H9 (cell line): Measurements from ENCODE around the gene RNF26. TPM values are rescaled to one million over a fixed set of nuclear protein-coding genes. Genes with fewer than 3 reads are reported as not detected.

Source experiments
- DNase-seq: peaks from one replicate; pipeline ENCODE4 v3.0.0-alpha.2; 2017
- H2AFZ ChIP-seq: one replicate; pipeline ENCODE4 v1.6.1; 2013; ENCODE audit warnings: mild to moderate bottlenecking, low read length, control low read depth, moderate library complexity
- H2AK5ac ChIP-seq: 2 replicates; pipeline ENCODE4 v1.6.1; 2013; ENCODE audit warnings: low read length, control low read depth, mixed read lengths; ENCODE audit not compliant: insufficient read length
- H2BK120ac ChIP-seq: one replicate; pipeline ENCODE4 v1.6.1; 2013; ENCODE audit warnings: low read depth, mild to moderate bottlenecking, low read length, control low read depth, inconsistent platforms; ENCODE audit not compliant: poor library complexity, severe bottlenecking
- H2BK12ac ChIP-seq: 2 replicates; pipeline ENCODE4 v1.6.1; 2013; ENCODE audit warnings: low read length, control low read depth, mixed read lengths, low read depth; ENCODE audit not compliant: insufficient read length
- H2BK15ac ChIP-seq: 2 replicates; pipeline ENCODE4 v1.6.1; 2013; ENCODE audit warnings: low read depth, low read length, control low read depth
- H2BK20ac ChIP-seq: one replicate; pipeline ENCODE4 v1.6.1; 2013; ENCODE audit warnings: low read depth, mild to moderate bottlenecking, low read length, control low read depth, inconsistent platforms; ENCODE audit not compliant: poor library complexity, severe bottlenecking
- H2BK5ac ChIP-seq: 2 replicates; pipeline ENCODE4 v1.6.1; 2013; ENCODE audit warnings: low read length, control low read depth, mixed read lengths; ENCODE audit not compliant: insufficient read length
- H3K14ac ChIP-seq: 2 replicates; pipeline ENCODE4 v1.6.1; 2013; ENCODE audit warnings: low read length, control low read depth; ENCODE audit not compliant: insufficient read depth
- H3K18ac ChIP-seq: 2 replicates; pipeline ENCODE4 v1.6.1; 2013; ENCODE audit warnings: low read depth, mild to moderate bottlenecking, mixed read lengths, low read length, control low read depth; ENCODE audit not compliant: insufficient read length
- H3K23ac ChIP-seq: 2 replicates; pipeline ENCODE4 v1.6.1; 2013; ENCODE audit warnings: low read length, control low read depth, mixed read lengths, low read depth; ENCODE audit not compliant: insufficient read length
- H3K23me2 ChIP-seq: 2 replicates; pipeline ENCODE4 v1.6.1; 2013; ENCODE audit warnings: low read depth, mild to moderate bottlenecking, mixed read lengths, low read length, control low read depth; ENCODE audit not compliant: insufficient read length, poor library complexity, severe bottlenecking
- H3K27ac ChIP-seq: 2 replicates; pipeline ENCODE4 v1.5.1; 2013; ENCODE audit warnings: low read length, control low read depth, mixed read lengths, low read depth; ENCODE audit not compliant: insufficient read length
- H3K27me3 ChIP-seq: 2 replicates; pipeline ENCODE4 v1.6.1; 2013; ENCODE audit warnings: low read length, control low read depth, inconsistent platforms; ENCODE audit not compliant: insufficient read depth
- H3K4ac ChIP-seq: 2 replicates; pipeline ENCODE4 v1.6.1; 2013; ENCODE audit warnings: low read depth, mild to moderate bottlenecking, control low read depth, inconsistent platforms, low read length, moderate library complexity
- H3K4me1 ChIP-seq: 2 replicates; pipeline ENCODE4 v1.6.1; 2013; ENCODE audit warnings: low read length, control low read depth, inconsistent platforms; ENCODE audit not compliant: insufficient read depth
- H3K4me2 ChIP-seq: 2 replicates; pipeline ENCODE4 v1.6.1; 2013; ENCODE audit warnings: low read length, control low read depth, mixed read lengths; ENCODE audit not compliant: insufficient read length, insufficient read depth
- H3K56ac ChIP-seq: 2 replicates; pipeline ENCODE4 v1.6.1; 2013; ENCODE audit warnings: low read depth, mild to moderate bottlenecking, mixed read lengths, low read length, control low read depth; ENCODE audit not compliant: insufficient read length
- H3K79me1 ChIP-seq: 2 replicates; pipeline ENCODE4 v1.6.1; 2013; ENCODE audit warnings: low read depth, mild to moderate bottlenecking, moderate library complexity, low read length, control low read depth, inconsistent platforms; ENCODE audit not compliant: insufficient read depth, poor library complexity, severe bottlenecking
- H3K79me2 ChIP-seq: 2 replicates; pipeline ENCODE4 v1.6.1; 2013; ENCODE audit warnings: low read length, control low read depth, inconsistent platforms; ENCODE audit not compliant: insufficient read depth
- H3K9ac ChIP-seq: 2 replicates; pipeline ENCODE4 v1.6.1; 2013; ENCODE audit warnings: low read length, control low read depth, mixed read lengths; ENCODE audit not compliant: insufficient read length; ENCODE audit errors: extremely low read depth
- H3K9me3 ChIP-seq: one replicate; pipeline ENCODE4 v1.6.1; 2013; ENCODE audit warnings: low read depth, low read length, inconsistent platforms; ENCODE audit not compliant: control insufficient read depth
- H3T11ph ChIP-seq: one replicate; pipeline ENCODE4 v1.6.1; 2013; ENCODE audit warnings: mild to moderate bottlenecking, low read length, control low read depth, inconsistent platforms
- H4K20me1 ChIP-seq: one replicate; pipeline ENCODE4 v1.6.1; 2013; ENCODE audit not compliant: control insufficient read depth, insufficient read length, insufficient read depth
- H4K5ac ChIP-seq: 2 replicates; pipeline ENCODE4 v1.6.1; 2013; ENCODE audit warnings: low read depth, mild to moderate bottlenecking, mixed read lengths, low read length, control low read depth; ENCODE audit not compliant: insufficient read length
- H4K8ac ChIP-seq: replicated peaks from 2 replicates; pipeline ENCODE4 v1.6.1; 2013; ENCODE audit warnings: low read length, control low read depth, mixed read lengths, low read depth; ENCODE audit not compliant: insufficient read length
- H4K91ac ChIP-seq: 2 replicates; pipeline ENCODE4 v1.6.1; 2013; ENCODE audit warnings: low read depth, mild to moderate bottlenecking, moderate library complexity, mixed read lengths, low read length, control low read depth; ENCODE audit not compliant: insufficient read length
- H3K27ac Mint-ChIP-seq, 3 experiments: 2 replicates in 2 of 3; 3 replicates in 1 of 3; pipeline ENCODE4 v1.8.0; 2020 to 2021; ENCODE audit warnings: mixed read lengths in 3 of 3, mild to moderate bottlenecking in 1 of 3, moderate library complexity in 1 of 3
- H3K27me3 Mint-ChIP-seq: 2 replicates; pipeline ENCODE4 v1.8.0; 2021; ENCODE audit warnings: low read depth, mild to moderate bottlenecking, moderate library complexity, mixed read lengths
- H3K36me3 Mint-ChIP-seq, 3 experiments: 2 replicates in 2 of 3; 3 replicates in 1 of 3; pipeline ENCODE4 v1.8.0; 2020 to 2021; ENCODE audit warnings: low read depth in 3 of 3, mixed read lengths in 3 of 3; ENCODE audit not compliant: insufficient read depth in 1 of 3
- H3K4me1 Mint-ChIP-seq, 2 experiments: 2 replicates each; pipeline ENCODE4 v1.8.0; 2020; ENCODE audit warnings: mixed read lengths in 2 of 2
- H3K4me3 Mint-ChIP-seq, 2 experiments: 2 replicates in 1 of 2; 3 replicates in 1 of 2; pipeline ENCODE4 v1.8.0; 2020 to 2021; ENCODE audit warnings: mild to moderate bottlenecking in 2 of 2, mixed read lengths in 2 of 2, moderate library complexity in 1 of 2
- H3K9me3 Mint-ChIP-seq, 2 experiments: 2 replicates in 1 of 2; 3 replicates in 1 of 2; pipeline ENCODE4 v1.8.0; 2020; ENCODE audit warnings: mild to moderate bottlenecking in 2 of 2, mixed read lengths in 2 of 2, moderate library complexity in 1 of 2
- WGBS: extraction: QIAGEN DNeasy Blood & Tissue Kit; methylation state at CpG from one replicate; pipeline ENCODE4 v1.1.7; 2013; ENCODE audit warnings: missing lambda C conversion rate, low lambda C conversion rate, mixed read lengths; ENCODE audit not compliant: insufficient read length; ENCODE audit errors: extremely low coverage; 5-methylcytosine and 5-hydroxymethylcytosine counted together
- total RNA-seq: library from RNA; stranded (reverse); gene quantifications from 2 replicates; pipeline ENCODE4 v1.2.1, GENCODE V29; 2021
- TF ChIP-seq, protein P1 (sequence below): fragments of 200-600 bp; sonication (generic); conservative IDR thresholded peaks from 3 replicates; pipeline ENCODE4 v1.8.0; 2021; ENCODE audit warnings: antibody characterized with exemption, mild to moderate bottlenecking

Gene RNF26
- total RNA-seq, 1 experiment from 2014 or later = 57.6 TPM

DNA sequence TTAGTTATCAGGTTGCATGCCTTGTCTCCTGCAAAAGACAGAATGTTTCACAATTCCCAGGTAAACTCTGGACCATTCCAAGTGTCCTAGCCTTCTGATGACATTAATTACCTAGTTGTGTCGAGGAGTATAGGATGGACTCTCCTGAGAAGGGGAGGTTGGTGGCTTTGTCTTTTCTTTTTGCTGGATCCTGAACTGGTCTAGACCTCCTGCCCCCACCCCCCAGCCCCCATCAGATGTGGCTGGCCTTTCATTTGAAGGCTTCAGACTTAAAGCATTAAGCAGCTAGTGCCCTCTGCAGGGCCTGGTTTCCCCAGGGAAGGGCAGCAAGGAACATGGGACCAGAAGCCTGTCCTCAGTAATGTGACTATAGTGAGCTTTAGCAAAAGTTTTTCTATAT is 27.1 kb upstream of the RNF26 start:
- Histone ChIP-seq H3K4me1 (no peaks in the 10 kb centered on the region), H2BK120ac (no peak overlapping the region), H2BK15ac (no peak overlapping the region), H3K18ac (no peak overlapping the region), H4K8ac (no peak overlapping the region), H3K9me3 (no peaks in the 10 kb centered on the region), H2AFZ (no peak overlapping the region), H3K9ac (no peak overlapping the region), H3K4ac (no peak overlapping the region), H3K79me2 (no peaks in the 10 kb centered on the region), H3K4me2 (no peak overlapping the region), H3T11ph (no peak overlapping the region), H4K5ac (no peak overlapping the region), H3K56ac (no peak overlapping the region), H3K23me2 (no peaks in the 10 kb centered on the region), H2AK5ac (no peak overlapping the region), H2BK12ac (no peak overlapping the region), H3K14ac (no peak overlapping the region), H3K27me3 (no peaks in the 10 kb centered on the region), H3K27ac (no peak overlapping the region), H2BK20ac (no peak overlapping the region), H3K79me1 (no peaks in the 10 kb centered on the region), H2BK5ac (no peak overlapping the region), H4K20me1 (no peaks in the 10 kb centered on the region), H3K23ac (no peak overlapping the region), H4K91ac (no peak overlapping the region)
- H3K36me3 Mint-ChIP-seq = peaks cover 5 to 64% (median 43%) of the 10 kb centered on the region in 3 experiments; a peak in 6 of 7 replicates
- H3K9me3 Mint-ChIP-seq = no peaks in the 10 kb centered on the region
- DNase-seq = no peak
- no peak overlapping the region; a peak in 1 of 7 replicates for H3K27ac Mint-ChIP-seq
- no CpG with 5 or more reads among the region's 1 CpG for WGBS
- H3K4me1 Mint-ChIP-seq = peaks cover 10 to 18% of the 10 kb centered on the region in 2 experiments; a peak in 3 of 4 replicates
- no peaks in the 10 kb centered on the region; the same call in 1 of the 2 replicates for H3K27me3 Mint-ChIP-seq
- H3K4me3 Mint-ChIP-seq = no peak overlapping the region
- TF ChIP-seq, protein P1, sequence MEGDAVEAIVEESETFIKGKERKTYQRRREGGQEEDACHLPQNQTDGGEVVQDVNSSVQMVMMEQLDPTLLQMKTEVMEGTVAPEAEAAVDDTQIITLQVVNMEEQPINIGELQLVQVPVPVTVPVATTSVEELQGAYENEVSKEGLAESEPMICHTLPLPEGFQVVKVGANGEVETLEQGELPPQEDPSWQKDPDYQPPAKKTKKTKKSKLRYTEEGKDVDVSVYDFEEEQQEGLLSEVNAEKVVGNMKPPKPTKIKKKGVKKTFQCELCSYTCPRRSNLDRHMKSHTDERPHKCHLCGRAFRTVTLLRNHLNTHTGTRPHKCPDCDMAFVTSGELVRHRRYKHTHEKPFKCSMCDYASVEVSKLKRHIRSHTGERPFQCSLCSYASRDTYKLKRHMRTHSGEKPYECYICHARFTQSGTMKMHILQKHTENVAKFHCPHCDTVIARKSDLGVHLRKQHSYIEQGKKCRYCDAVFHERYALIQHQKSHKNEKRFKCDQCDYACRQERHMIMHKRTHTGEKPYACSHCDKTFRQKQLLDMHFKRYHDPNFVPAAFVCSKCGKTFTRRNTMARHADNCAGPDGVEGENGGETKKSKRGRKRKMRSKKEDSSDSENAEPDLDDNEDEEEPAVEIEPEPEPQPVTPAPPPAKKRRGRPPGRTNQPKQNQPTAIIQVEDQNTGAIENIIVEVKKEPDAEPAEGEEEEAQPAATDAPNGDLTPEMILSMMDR = peak; percentile 42; the same call in 2 of the 3 replicates
